Fibroblast of villous mesenchyme (primary cell): ENCODE measurements around the gene PRODH. TPM values are rescaled to one million over a fixed set of nuclear protein-coding genes. Genes with fewer than 3 reads are reported as not detected.
A peak's percentile ranks its signal among the peaks of the same experiment; 100 is the strongest.
"Not testable (repeated sequence)": the region's sequence is repeated elsewhere in the genome, so short reads cannot be mapped to it uniquely, and the experiment has no call there.

Experiments
- DNase-seq: peaks from one replicate; pipeline ENCODE4 v3.0.0-alpha.2; 2010; ENCODE audit warnings: low read depth
- H3K4me3 ChIP-seq: 2 replicates; pipeline ENCODE4 v1.5.1; 2011; ENCODE audit warnings: low read depth, mild to moderate bottlenecking, low read length
- CTCF ChIP-seq: IDR thresholded peaks from 2 replicates; pipeline ENCODE4 v1.5.1; 2012; ENCODE audit warnings: low read depth, mild to moderate bottlenecking, low read length; ENCODE audit not compliant: insufficient read depth
- total RNA-seq: library from RNA; depleted of rRNA; stranded (reverse); fragments of >200 nt; gene quantifications from 2 replicates; pipeline ENCODE4 v1.2.3, GENCODE V29; 2012

Gene PRODH
- total RNA-seq, 1 donor: not detected

- no peak overlapping the region for H3K4me3 ChIP-seq
- DNase-seq: no peak
- no peak for TF ChIP-seq CTCF
Observed at GRCh38 chr22:18955696-18956095, 19.6 kb upstream of the PRODH start.

- no peak overlapping the region for H3K4me3 ChIP-seq
- TF ChIP-seq CTCF: no peak
- DNase-seq: no peak
Observed at GRCh38 chr22:18954990-18955571, 19.0 kb upstream of the PRODH start.

GRCh38 chr22:18954303-18954989, 18.4 kb upstream of the PRODH start:
- peak; percentile 78 for TF ChIP-seq CTCF
- DNase-seq: peak; percentile 40

GRCh38 chr22:18953128-18953527, 17.0 kb upstream of the PRODH start:
- H3K4me3 ChIP-seq, DNase-seq: not testable (repeated sequence)

More at GRCh38 chr22:18954303-18954989, 18.4 kb upstream of the PRODH start:
- not testable (repeated sequence) for H3K4me3 ChIP-seq

GRCh38 chr22:18952022-18952421, 15.9 kb upstream of the PRODH start:
- DNase-seq: no peak
- no peak for TF ChIP-seq CTCF
- H3K4me3 ChIP-seq: no peak overlapping the region

GRCh38 chr22:18950141-18950540, 14.0 kb upstream of the PRODH start:
- no peak for DNase-seq
- TF ChIP-seq CTCF: no peak
- H3K4me3 ChIP-seq: no peak overlapping the region

- no peak for TF ChIP-seq CTCF
- H3K4me3 ChIP-seq: no peak overlapping the region
- DNase-seq: no peak
Observed at GRCh38 chr22:18947905-18948304, 11.8 kb upstream of the PRODH start.

GRCh38 chr22:18947105-18947504, 11.0 kb upstream of the PRODH start:
- DNase-seq, H3K4me3 ChIP-seq: not testable (repeated sequence)

GRCh38 chr22:18938691-18939090, 2.6 kb upstream of the PRODH start:
- not testable (repeated sequence) for DNase-seq, H3K4me3 ChIP-seq

GRCh38 chr22:18934688-18935087, 1.4 kb downstream of the PRODH start:
- DNase-seq, H3K4me3 ChIP-seq: not testable (repeated sequence)
